ENCODE results near the gene CCL3.

DNA sequence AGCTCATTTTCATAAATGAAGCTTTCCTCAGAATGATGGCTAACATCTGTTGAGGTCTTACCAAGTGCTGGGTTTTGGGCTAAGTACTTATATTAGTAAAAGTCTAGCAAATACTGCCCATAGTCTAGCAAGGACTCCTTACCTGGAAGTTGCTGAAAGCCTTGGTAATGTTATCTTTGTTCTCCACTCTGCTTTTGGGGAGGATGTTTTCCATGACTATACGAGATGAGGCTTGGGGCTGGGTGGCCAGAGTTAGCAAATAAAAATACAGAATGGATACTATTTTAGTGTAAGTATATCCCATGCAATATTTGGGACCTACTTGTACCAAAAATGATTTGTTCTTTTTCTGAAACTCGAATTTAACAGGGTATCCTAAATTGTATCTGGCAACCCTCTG, 18.2 kb downstream of the CCL3 start:
- no peak for TF ChIP-seq ZNF274 (IDR thresholded peaks at IDR 0.05; ENCODE audit: low read depth, low read length)
- TF ChIP-seq YY1 (IDR thresholded peaks at IDR 0.05; ENCODE audit: insufficient read depth, insufficient read length), result no peak
